GM21576 (cell line): ENCODE results near the gene SERINC3.

ENCODE experiments used
- ATAC-seq: cut with Tn5 transposase; IDR thresholded peaks from one replicate; pipeline ENCODE4 v1.9.1; 2021; ENCODE audit warnings: mild to moderate bottlenecking, moderate library complexity; ENCODE audit not compliant: unreplicated experiment

Gene SERINC3

GRCh38 chr20:44467289-44467883 lies 54.5 kb downstream of the SERINC3 start:
- ATAC-seq: no peak

- ATAC-seq: no peak
These were observed 56.8 kb downstream of the SERINC3 start for GRCh38 chr20:44465001-44465560.

GRCh38 chr20:44464514-44464913 lies 57.4 kb downstream of the SERINC3 start:
- no peak for ATAC-seq

- no peak for ATAC-seq
These were observed 58.4 kb downstream of the SERINC3 start for GRCh38 chr20:44463466-44463865.

GRCh38 chr20:44461803-44462174 lies 60.1 kb downstream of the SERINC3 start:
- ATAC-seq: no peak

GRCh38 chr20:44461142-44461802 lies 60.6 kb downstream of the SERINC3 start:
- ATAC-seq: no peak

- ATAC-seq: no peak
These were observed 61.1 kb downstream of the SERINC3 start for GRCh38 chr20:44460795-44461141.

- ATAC-seq: no peak
These were observed 62.6 kb downstream of the SERINC3 start for GRCh38 chr20:44459271-44459670.

- ATAC-seq: no peak
These were observed 64.9 kb downstream of the SERINC3 start for GRCh38 chr20:44457016-44457415.

GRCh38 chr20:44456611-44457010 lies 65.3 kb downstream of the SERINC3 start:
- no peak for ATAC-seq

- ATAC-seq: no peak
These were observed 66.7 kb downstream of the SERINC3 start for GRCh38 chr20:44455126-44455525.

GRCh38 chr20:44454306-44454963 lies 67.4 kb downstream of the SERINC3 start:
- no peak for ATAC-seq

- no peak for ATAC-seq
These were observed 70.9 kb downstream of the SERINC3 start for GRCh38 chr20:44450903-44451450.

GRCh38 chr20:44450281-44450889 lies 71.5 kb downstream of the SERINC3 start:
- no peak for ATAC-seq

- no peak for ATAC-seq
These were observed 72.0 kb downstream of the SERINC3 start for GRCh38 chr20:44449864-44450263.

- ATAC-seq: no peak
These were observed 72.9 kb downstream of the SERINC3 start for GRCh38 chr20:44448753-44449546.

GRCh38 chr20:44447827-44448419 lies 73.9 kb downstream of the SERINC3 start:
- no peak for ATAC-seq
